Measurements from ENCODE around the gene PPFIA4.

Gene PPFIA4

DNA sequence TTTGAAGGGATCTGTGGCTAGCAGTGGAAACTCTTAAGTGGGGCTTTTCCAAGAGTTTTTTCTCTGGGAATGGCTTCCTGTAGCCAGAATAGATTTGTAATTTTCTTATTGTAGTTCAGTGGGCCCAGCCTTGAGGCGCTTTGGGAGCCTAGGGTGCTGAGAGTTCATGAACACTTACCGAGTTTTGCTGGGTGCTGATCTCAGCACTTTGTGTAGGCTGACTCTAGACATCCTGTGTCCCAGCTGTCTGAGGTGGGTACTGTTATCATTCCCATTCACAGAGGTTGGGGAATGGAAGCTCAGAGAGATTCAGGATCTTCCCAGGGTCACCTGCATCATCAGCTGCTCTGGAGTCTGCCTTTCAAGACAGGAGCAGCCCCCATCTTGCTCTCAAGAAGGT is 7.0 kb downstream of the PPFIA4 start:
- TF ChIP-seq, protein P1, sequence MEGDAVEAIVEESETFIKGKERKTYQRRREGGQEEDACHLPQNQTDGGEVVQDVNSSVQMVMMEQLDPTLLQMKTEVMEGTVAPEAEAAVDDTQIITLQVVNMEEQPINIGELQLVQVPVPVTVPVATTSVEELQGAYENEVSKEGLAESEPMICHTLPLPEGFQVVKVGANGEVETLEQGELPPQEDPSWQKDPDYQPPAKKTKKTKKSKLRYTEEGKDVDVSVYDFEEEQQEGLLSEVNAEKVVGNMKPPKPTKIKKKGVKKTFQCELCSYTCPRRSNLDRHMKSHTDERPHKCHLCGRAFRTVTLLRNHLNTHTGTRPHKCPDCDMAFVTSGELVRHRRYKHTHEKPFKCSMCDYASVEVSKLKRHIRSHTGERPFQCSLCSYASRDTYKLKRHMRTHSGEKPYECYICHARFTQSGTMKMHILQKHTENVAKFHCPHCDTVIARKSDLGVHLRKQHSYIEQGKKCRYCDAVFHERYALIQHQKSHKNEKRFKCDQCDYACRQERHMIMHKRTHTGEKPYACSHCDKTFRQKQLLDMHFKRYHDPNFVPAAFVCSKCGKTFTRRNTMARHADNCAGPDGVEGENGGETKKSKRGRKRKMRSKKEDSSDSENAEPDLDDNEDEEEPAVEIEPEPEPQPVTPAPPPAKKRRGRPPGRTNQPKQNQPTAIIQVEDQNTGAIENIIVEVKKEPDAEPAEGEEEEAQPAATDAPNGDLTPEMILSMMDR (IDR thresholded peaks at IDR 0.05; ENCODE audit: low read depth, low read length): no peak
- no peak overlapping the region for H3K4me3 ChIP-seq (ENCODE audit: low read depth, low read length)

DNA sequence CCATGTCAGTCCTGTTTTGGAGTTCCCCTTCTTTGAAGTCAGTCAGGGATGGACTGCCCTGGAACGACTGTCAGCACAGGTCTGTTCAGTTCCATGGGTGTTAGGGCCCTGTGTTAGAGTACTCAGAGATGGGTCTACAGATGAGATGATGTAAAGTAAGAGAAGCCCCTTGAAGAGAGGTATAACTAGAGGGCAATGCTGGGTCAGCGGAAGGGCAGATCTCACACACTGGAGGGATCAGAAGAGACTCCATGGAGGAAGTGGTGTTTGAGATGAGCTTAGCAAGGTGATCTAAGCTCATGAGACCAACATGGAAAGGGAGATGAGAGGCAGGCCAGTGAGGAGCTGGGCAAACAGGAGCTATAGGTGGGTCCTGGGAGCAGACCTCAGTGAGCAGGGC is 7.6 kb downstream of the PPFIA4 start:
- TF ChIP-seq, protein P1 (IDR thresholded peaks at IDR 0.05; ENCODE audit: low read depth, low read length): no peak

DNA sequence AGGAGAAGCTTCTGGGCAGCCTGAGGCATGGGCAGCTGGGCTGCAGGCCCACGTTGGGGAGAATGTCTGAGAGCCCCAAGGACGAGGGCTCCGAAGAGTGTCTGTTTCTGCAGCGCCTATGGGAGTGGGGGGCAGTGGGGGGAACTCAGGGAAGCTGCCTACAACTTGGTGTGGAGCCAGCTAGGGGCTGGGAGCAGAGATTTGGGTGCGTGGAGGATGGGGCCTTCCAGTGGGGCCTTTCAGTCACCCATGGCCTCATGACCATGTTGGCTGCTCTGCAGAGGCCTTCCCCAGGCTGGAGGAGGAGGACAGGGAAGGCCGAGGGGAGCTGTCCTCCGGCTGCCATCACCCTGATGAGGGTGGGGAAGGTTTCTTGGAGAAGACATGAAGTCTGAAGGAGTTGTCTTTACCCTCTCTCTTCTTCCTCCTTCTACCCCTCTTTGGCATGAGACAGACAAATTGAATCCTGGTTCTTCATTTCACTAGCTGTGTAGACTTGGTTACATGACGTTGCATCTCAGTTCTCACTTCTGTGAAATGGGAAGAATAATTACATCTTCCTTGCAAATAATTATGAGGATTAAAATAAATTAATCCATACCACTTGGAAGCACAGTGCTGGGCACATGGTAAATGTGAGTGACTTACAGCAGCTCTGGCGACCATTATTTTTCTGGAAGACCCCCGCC is 8.3 kb downstream of the PPFIA4 start:
- TF ChIP-seq, protein P1 (IDR thresholded peaks at IDR 0.05; ENCODE audit: low read depth, low read length): no peak
- no peak overlapping the region for H3K4me3 ChIP-seq (ENCODE audit: low read depth, low read length)

More for the DNA sequence above, 7.6 kb downstream of the PPFIA4 start:
- H3K4me3 ChIP-seq (ENCODE audit: low read depth, low read length): no peak overlapping the region

DNA sequence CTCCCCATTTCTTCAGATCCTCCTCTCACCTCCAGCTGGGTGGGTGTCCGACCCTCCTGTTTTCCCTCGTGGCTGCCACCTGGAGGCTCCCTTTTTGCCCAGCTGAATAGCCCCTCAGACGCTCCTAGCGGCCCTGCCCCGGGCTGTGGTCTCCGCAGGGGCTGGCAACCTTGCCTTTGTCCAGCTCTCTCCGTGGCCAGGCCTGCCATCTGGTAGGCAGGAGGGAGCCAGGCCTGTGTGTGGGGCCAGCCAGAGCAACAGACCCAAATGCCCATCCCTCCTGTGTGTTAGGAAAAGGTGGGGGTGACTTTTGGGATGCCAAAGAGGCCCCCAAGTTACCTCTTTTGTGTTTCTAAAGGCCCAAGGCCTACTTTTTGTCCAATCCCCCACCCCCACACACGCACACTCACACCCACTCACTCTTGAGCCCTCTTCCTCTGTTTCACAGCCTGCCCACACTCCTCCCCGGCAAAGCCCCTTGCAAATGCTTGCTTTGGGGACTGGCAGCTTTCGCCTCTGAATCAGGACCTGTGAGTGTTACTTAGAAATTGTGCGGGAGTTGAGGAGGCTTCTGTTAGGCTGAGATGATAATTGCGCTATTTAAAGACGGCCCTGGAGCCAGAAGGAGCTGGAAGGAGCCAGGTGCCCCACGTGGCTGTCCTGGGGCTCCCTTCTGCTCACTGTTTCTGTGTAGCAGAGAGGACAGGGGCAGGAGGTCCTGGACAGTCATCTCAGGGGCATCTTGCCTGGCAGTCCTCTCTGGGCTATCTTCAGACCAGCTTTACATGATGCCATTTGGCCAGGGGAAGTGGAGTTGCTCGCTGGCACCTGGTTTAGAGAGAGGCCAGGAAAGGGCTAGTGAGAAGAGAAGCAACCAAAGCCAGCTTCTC is 9.1 kb downstream of the PPFIA4 start:
- H3K4me3 ChIP-seq (ENCODE audit: low read depth, low read length): no peak overlapping the region
- TF ChIP-seq, protein P1 (IDR thresholded peaks at IDR 0.05; ENCODE audit: low read depth, low read length): no peak

DNA sequence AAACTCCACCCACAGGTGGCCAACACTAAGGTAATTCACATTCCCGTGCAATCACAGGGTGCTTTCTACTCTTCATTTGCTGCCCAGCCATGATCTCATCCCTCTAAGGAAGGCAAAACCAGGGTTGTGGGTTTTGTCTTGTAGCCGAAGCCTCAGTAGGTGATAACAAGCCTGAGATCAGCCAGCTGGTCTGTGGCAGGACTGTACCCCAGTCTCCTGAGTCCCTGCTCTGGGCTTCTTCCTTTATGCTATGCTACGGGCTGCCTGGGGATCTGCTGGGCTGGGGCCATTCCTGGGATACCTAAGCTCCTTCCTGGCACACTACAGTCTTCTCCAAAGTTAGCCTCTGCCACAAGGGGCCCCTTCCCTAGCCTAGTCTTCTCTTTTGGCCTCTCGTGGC is 9.8 kb downstream of the PPFIA4 start:
- TF ChIP-seq, protein P1 (IDR thresholded peaks at IDR 0.05; ENCODE audit: low read depth, low read length): no peak
- no peak overlapping the region for H3K4me3 ChIP-seq (ENCODE audit: low read depth, low read length)

GRCh38 chr1:203036537-203036936 is 10.2 kb downstream of the PPFIA4 start:
- TF ChIP-seq, protein P1 (IDR thresholded peaks at IDR 0.05; ENCODE audit: low read depth, low read length): no peak
- no peak overlapping the region for H3K4me3 ChIP-seq (ENCODE audit: low read depth, low read length)

Data from WI38 (cell line).